HG03571 (cell line): ENCODE results near the gene SLC35F2.
A peak's percentile ranks its signal among the peaks of the same experiment; 100 is the strongest.
"Not testable (repeated sequence)": the region's sequence is repeated elsewhere in the genome, so short reads cannot be mapped to it uniquely, and the experiment has no call there.

Source experiments
- ATAC-seq: cut with Tn5 transposase; IDR thresholded peaks from one replicate; pipeline ENCODE4 v1.9.1; 2021; ENCODE audit not compliant: unreplicated experiment

Gene SLC35F2

GRCh38 chr11:107842412-107843100, 16.0 kb downstream of the SLC35F2 start:
- no peak for ATAC-seq

GRCh38 chr11:107840129-107840484, 18.5 kb downstream of the SLC35F2 start:
- peak; percentile 19 for ATAC-seq

GRCh38 chr11:107836851-107837250, 21.7 kb downstream of the SLC35F2 start:
- no peak for ATAC-seq

GRCh38 chr11:107834995-107835394, 23.6 kb downstream of the SLC35F2 start:
- no peak for ATAC-seq

GRCh38 chr11:107833926-107834325, 24.7 kb downstream of the SLC35F2 start:
- ATAC-seq: not testable (repeated sequence)

GRCh38 chr11:107830915-107831540, 27.6 kb downstream of the SLC35F2 start:
- no peak for ATAC-seq

- no peak for ATAC-seq
Measured at GRCh38 chr11:107827041-107827440, 31.5 kb downstream of the SLC35F2 start.

GRCh38 chr11:107825875-107826274, 32.7 kb downstream of the SLC35F2 start:
- no peak for ATAC-seq

- no peak for ATAC-seq
Measured at GRCh38 chr11:107824668-107825369, 33.8 kb downstream of the SLC35F2 start.

GRCh38 chr11:107821199-107821927, 37.2 kb downstream of the SLC35F2 start:
- ATAC-seq: no peak

GRCh38 chr11:107819361-107820014, 39.1 kb downstream of the SLC35F2 start:
- ATAC-seq: no peak

- ATAC-seq: no peak
Measured at GRCh38 chr11:107818491-107818890, 40.1 kb downstream of the SLC35F2 start.

GRCh38 chr11:107816028-107816427, 42.6 kb downstream of the SLC35F2 start:
- ATAC-seq: no peak

- ATAC-seq: no peak
Measured at GRCh38 chr11:107810875-107811274, 47.7 kb downstream of the SLC35F2 start.

- ATAC-seq: no peak
Measured at GRCh38 chr11:107808521-107808920, 50.1 kb downstream of the SLC35F2 start.

- ATAC-seq: no peak
Measured at GRCh38 chr11:107804971-107805370, 53.6 kb downstream of the SLC35F2 start.

- no peak for ATAC-seq
Measured at GRCh38 chr11:107804211-107804610, 54.4 kb downstream of the SLC35F2 start.

- no peak for ATAC-seq
Measured at GRCh38 chr11:107801641-107802040, 56.9 kb downstream of the SLC35F2 start.

GRCh38 chr11:107799218-107799859, 59.2 kb downstream of the SLC35F2 start:
- ATAC-seq: peak; percentile 76

- ATAC-seq: no peak
Measured at GRCh38 chr11:107792049-107792443, 66.5 kb downstream of the SLC35F2 start.
